IPS-18c (cell line): ENCODE results near the gene RAB17.

Experiments used
- H3K4me3 ChIP-seq: 2 replicates; pipeline ENCODE4 v1.7.0; 2013; ENCODE audit warnings: low read depth, mild to moderate bottlenecking, low read length, moderate library complexity; ENCODE audit not compliant: insufficient read depth
- H3K9me3 ChIP-seq: one replicate; pipeline ENCODE4 v1.6.1; 2013; ENCODE audit warnings: mild to moderate bottlenecking, low read length, moderate library complexity; ENCODE audit not compliant: control insufficient read depth, insufficient read depth

Gene RAB17

GRCh38 chr2:237591141-237591881, 777 bp upstream of the RAB17 start:
- peak overlapping the region; percentile 41 for H3K4me3 ChIP-seq
- H3K9me3 ChIP-seq, result no peaks in the 10 kb centered on the region

GRCh38 chr2:237588044-237588696, 2.4 kb downstream of the RAB17 start:
- no peak overlapping the region; the same call in 1 of the 2 replicates for H3K4me3 ChIP-seq

DNA sequence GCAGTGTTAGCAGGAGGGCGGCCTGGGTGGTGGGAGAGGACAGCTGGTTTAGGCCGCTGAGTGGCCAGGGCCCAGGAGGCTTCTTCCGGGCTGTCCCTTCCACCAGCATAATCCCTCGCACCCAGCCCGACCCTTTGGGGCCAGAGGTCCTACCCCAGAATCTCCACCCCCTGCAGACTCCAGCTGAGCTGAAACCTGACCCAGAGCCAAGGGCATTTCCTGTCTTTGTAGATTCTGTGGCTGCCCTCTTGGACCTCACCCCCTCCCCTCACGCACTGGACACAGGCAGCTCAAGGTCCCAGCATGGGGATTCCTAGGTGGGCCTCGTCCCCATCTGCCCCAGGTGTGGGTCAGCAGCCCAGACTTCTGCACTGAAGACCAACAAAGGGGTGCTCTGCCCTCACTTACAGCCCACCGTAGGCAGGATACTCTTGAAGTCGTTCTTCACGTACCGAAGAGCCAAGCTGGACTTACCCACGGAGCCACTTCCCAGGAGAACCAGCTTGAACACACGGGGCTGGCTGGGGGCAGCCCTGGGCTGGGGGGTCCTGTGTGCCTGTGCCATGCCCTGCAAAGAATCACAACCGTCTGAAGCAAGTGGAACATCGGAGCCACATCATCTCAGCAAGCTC, 4.8 kb downstream of the RAB17 start:
- Histone ChIP-seq H3K4me3 (no peak overlapping the region), H3K9me3 (no peaks in the 10 kb centered on the region)

More at GRCh38 chr2:237588044-237588696, 2.4 kb downstream of the RAB17 start:
- H3K9me3 ChIP-seq, result no peaks in the 10 kb centered on the region

DNA sequence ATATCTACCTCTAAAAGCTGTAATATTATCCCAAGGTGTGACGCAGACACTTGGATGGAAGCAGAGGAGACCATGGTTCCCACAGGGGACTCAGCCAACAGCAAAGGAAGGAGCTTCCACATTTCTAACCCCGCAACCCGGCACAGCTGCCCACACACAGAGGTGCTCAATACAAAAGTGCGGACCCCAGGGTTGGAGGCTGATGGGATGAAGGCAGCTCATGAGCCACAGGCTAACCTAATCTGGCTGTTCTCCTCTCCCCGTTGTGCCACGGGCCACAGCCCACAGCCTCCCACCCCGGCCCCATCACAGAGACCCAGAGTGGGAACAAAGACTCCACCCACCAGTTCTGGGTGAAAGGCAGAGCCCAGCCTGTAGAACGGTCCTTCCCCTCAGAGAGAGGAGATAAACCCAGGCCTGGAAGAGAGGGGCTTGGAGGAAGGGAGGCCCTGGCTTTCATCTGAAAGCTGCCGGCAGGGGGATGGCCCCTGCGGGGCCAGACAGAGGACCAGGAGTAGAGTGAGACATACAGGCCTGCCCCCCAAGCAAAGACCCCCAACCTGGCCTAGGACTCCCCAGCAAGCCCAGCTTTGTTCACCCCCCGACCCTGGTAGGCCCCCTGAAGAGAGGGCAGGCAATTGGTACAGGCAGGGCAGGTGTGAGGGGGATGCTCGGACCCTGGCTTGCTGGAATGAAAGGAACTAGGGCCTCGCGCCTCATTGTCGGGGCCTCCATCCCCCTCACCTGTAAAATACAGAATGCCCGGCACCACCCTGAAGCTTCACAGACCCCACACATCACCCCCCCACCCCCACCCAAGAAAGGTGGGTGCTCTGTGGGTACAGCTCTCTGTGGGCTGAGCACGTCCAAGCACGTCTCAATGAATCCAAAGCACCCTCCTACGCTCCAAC, 6.9 kb downstream of the RAB17 start:
- Histone ChIP-seq H3K9me3 (no peaks in the 10 kb centered on the region), H3K4me3 (no peak overlapping the region)

DNA sequence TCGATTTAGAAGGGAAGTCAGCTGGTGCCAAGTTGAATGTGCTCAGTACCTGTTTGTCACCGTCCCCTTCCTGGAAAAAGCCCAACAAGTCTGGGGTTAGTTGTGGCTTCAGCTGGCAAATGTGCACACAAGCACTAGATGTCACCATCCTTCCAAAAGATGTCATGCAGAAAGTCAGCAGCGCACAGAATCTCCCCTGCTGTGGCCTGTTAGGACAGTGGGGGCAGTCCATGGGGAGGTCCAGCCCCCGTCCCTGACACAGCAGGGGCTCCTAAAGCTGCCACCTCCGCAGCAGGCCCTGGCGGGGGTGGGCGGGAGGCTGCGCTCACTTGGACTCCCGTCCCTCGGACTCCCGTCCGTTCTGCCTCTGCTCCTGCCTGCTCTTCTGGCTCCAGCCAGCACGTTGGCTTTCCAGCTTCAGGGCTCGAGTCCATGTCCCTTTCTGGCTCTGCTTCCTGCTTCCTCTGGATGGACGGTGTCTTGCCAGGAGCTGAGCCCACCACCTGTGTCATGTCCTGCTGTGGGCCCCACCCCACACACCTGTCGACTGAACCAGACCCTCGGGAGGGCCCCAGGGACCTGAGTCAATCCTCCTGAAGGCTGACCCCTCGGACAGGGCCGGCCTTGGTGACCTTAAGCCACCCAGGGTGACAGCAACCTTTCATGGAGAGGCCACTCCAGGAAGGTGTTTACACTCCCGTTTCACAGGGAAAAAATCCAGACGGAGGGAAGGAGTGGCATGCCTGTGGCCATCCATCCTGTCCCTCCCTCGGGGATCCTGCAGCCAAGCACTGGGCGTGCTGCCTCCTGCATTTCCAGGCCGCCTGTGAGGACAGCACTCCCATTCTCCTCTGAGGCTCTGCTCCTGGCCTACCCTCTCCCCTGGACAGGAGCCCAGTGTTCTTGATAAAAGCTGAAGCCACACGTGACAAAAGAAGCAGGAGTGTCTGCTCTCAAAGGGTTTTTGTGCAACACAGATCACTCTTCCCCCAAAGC, 8.5 kb downstream of the RAB17 start:
- no peak overlapping the region for H3K4me3 ChIP-seq

DNA sequence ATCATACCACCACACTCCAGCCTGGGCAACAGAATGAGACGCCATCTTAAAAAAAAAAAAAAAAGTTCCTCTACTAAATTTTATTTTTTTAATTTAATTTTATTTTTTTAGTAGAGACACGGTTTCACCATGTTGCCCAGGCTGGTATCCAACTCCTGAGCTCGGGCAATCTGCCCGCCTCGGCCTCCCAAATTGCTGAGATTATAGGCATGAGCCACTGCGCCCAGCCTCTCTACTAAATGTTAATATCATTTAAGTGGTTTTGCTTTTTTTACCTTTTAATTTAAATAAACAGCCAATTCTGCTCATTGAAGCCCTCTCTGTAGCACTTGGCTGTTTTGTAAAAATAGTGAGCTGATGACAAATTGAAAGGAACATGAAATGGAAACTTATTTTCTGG, 9.2 kb downstream of the RAB17 start:
- no peak overlapping the region for H3K4me3 ChIP-seq
- no peaks in the 10 kb centered on the region for H3K9me3 ChIP-seq

More for the DNA sequence above, 8.5 kb downstream of the RAB17 start:
- H3K9me3 ChIP-seq, result no peaks in the 10 kb centered on the region

GRCh38 chr2:237577956-237578870, 12.3 kb downstream of the RAB17 start:
- Histone ChIP-seq H3K9me3 (no peaks in the 10 kb centered on the region), H3K4me3 (no peak overlapping the region)

DNA sequence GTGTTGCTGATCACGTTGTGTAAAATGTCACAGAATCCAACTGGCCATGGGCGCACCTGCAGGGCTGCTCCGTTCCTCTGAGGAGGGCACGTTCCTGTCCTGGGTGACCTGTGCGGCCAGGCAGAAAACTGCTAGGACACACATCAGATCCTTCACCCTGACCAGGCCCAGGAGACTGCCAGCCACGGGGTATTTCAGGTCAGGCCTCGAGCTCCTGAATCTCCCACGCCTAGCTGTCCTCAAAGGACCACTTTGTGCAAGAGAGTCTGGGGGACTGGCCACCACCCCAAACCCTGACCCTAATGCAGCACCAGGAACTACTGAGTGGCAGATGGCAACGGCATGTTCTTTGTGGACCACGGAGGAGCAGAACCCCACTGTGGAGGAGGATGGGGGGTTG, 13.1 kb downstream of the RAB17 start:
- Histone ChIP-seq H3K9me3 (no peaks in the 10 kb centered on the region), H3K4me3 (no peak overlapping the region)

- Histone ChIP-seq H3K9me3 (no peaks in the 10 kb centered on the region), H3K4me3 (no peak overlapping the region)
Measured at GRCh38 chr2:237576974-237577373, 13.6 kb downstream of the RAB17 start.

- H3K9me3 ChIP-seq, result no peaks in the 10 kb centered on the region
- H3K4me3 ChIP-seq, result no peak overlapping the region
Measured at GRCh38 chr2:237575869-237576862, 14.4 kb downstream of the RAB17 start.

GRCh38 chr2:237574894-237575868, 15.4 kb downstream of the RAB17 start:
- Histone ChIP-seq H3K9me3 (no peaks in the 10 kb centered on the region), H3K4me3 (no peak overlapping the region)

DNA sequence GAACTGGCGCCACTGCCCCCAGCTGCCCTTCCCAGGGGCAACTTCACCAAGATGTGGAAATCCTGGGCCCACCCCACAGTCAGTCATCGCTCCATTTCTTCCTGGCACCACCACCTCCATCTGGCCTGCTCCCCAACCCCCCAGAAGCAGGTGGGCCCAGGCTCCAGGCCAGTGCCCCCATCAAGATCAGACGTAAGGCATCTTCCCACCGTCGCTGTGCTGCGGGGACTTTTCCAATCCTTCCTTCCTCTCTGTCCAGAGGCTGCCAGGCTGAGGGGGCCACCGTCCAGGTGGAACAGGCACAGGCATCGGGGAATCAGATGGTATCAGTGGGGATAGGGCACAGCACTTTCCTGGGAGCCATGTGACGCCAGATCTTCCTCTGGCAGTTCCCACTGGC, 16.1 kb downstream of the RAB17 start:
- Histone ChIP-seq H3K9me3 (no peaks in the 10 kb centered on the region), H3K4me3 (no peak overlapping the region)

DNA sequence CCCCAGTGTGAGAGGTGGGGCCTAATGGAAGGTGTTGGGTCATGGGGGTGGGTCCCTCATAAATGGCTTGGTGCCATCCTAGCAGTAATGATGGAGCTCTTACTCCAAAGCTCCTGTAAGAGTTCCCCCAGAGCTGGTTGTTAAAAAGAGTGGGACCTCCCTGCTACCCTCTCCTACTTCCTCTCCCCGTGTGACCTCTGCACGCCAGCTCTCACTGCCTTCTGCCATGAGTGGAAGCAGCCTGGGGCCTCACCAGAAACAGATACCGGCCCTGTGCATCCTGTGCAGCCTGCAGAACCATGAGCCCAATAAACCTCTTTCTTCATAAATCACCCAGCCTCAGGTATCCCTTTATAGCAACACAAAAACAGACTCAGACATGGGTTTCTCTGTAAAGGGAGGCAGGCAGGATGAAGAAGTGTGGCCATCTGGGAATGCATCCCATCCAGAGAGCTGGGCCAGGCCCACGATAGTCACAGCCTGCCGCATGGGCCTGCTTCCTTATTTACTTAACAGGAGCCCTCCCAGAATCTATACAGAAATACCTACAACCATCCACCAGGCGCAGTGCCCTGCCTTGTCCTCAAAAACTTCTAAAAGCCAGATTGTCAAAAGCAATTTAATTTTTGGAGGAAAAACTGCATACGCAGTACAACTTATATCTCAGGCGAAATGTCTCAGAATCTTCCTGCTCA, 16.7 kb downstream of the RAB17 start:
- Histone ChIP-seq H3K9me3 (no peaks in the 10 kb centered on the region), H3K4me3 (no peak overlapping the region)
